HG03520 (cell line): Measurements from ENCODE around the gene LSS.
"Not testable (repeated sequence)": the region's sequence is repeated elsewhere in the genome, so short reads cannot be mapped to it uniquely, and the experiment has no call there.

Source experiments
- ATAC-seq: cut with Tn5 transposase; IDR thresholded peaks from one replicate; pipeline ENCODE4 v1.9.1; 2021; ENCODE audit warnings: mild to moderate bottlenecking, moderate library complexity; ENCODE audit not compliant: unreplicated experiment

The LSS gene

DNA sequence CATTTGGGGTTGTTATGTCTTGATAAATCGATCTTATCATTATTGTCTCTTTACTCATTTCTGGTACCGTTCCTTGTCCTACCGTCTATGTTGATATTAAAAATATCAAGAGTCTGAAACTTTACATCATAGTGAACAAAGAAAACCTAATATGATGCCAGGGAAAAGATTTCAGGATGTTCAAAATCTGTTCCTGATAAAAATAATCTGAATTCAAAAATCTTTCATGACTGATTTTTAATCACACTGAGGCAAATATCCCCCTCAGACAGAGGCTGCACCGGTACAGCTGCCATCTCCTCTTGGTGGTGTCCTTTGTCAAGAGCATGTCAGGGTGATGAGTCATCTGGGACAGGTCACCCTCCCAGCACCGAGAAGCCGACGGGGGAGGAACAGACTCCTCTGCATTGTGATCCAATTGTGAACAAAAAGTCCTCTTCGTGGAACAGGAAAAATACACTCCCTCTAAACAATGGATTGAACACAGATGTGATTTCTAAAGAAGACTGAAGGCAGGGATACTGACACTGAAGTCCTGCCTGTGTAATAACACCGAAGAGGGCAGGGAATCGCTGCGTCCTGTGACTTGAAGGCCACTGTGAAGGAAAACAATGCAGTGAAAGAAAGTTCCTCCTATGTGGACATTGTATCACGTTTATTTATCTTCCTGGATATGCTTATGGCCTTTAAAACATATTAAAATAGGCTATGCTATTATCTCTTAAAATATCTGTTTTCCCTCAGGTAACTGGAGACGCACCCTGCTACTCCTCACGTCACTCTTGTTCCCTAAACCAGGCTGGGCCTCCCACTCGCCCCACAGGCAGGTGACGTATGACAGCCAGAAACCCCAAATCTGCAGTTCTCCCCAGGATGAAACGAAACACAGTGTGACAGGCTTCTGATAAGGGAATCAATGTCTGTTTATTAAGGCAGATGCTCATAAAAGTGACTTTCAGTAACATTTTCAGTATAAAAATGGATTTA is 40.1 kb downstream of the LSS start:
- ATAC-seq: no peak

DNA sequence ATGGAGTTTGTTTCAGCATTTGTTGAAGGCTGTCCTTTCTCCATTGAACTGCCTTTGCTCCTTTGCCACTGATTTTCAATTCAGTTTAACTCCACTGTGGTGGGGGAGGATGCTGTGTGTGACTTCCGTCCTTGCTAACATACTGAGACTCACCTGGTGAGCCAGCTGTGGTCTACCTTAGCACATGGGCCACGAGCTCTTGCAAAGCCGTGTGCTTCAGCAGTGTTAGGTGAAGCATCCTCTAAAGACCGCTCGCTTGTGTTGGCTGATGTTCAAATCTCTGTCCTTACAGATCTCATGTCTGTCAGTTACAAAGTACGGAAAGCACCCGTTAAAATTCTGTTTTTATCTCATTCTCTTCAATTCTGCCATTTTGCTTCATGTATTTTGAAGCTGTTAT is 40.8 kb downstream of the LSS start:
- no peak for ATAC-seq

DNA sequence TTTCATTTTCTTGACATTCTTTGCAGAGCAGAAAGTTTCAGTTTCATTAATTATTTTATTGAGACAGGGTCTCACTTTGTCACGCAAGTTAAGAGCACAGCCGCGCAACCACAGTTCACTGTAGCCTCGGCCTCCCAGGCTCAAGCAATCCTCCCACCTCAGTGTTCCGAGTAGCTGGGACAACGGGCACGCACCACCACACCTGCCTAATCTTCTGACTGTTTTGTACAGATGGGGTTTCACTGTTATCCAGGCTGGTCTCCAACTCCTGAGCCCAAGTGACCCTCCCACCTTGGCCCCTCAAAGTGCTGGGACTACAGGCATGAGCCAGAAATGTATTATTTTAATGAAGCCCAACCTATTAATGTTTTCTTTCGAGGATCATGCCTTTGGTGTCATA is 41.3 kb downstream of the LSS start:
- no peak for ATAC-seq

DNA sequence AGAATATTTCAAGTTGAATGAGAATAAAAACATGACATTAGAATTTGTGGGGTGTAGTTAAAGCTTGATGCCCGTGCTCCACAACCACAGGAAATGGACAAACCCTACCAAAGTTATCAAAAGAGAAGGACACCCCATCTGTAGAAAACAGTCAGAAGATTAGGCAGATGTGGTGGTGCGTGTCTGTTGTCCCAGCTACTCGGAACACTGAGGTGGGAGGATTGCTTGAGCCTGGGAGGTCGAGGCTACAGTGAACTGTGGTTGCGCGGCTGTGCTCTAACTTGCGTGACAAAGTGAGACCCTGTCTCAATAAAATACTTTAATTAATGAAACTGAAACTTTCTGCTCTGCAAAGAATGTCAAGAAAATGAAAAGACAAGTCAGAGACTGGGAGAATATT is 42.9 kb downstream of the LSS start:
- ATAC-seq: no peak

DNA sequence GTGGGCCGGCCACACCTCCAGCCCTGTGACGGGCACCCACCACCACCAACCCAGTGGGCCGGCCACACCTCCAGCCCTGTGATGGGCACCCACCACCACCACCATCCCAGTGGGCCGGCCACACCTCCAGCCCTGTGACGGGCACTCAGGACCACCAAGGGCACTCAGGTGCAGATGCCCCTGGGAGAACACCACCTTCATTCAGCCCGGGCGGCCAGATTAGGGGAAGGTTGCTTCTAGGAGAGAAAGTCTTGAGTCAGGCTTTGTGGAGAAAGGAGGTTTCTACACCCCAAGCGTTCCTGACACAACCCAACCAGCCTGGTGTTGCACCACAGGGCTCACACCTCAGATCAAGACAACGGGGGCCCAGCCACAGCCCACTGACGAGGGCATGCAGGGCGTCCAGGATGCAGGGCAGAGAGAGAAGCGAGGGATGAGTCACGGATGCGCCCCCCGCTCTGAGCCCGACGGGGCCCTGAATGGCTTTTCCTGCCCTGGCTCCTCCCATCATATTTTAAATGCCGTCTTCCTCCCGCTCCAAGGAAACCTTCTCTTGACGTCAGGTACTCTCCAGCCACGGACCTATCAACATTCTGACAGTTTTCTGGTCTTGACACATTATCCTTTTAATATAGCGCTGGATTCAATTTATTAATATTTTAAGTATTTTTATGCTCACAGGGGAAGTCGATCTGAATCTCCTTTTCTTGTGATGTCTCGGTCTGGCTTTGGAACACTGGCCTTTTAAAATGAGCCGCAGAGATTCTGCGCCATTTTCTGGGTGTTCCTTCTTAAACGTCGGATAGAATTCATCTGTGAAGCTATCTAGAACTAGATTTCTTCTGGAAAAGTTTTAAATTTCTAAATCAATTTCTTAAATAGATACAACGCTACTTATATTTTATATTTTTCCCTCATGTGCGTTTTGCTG is 43.7 kb downstream of the LSS start:
- no peak for ATAC-seq

DNA sequence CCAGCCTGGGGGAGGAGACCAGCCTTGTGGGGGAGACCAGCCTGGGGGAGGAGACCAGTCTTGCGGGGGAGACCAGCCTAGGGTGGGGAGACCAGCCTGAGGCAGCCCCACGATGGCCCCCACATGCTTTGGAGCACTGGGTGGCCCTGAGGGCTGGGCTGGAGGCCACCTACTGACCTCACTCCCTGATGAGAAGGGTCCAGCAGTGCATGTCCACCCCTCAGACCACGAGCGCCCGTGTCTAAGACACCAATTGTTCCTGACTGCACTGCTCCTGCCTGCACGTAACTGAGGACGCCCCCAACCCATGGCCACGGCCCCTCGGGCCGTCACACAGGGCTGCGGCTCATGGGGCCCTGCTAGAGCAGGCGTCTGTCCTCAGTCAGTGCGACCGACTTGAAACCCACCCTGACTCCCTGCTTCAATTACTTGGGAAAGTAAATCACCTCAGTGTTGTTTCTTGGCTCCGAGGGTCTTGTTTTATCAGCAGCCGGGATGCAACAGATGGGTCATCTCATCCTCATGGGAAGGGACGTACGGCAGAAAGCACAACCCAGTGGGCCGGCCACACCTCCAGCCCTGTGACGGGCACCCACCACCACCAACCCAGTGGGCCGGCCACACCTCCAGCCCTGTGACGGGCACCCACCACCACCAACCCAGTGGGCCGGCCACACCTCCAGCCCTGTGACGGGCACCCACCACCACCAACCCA is 44.5 kb downstream of the LSS start, which contains the start of gene SPATC1L:
Gene SPATC1L (minus strand): TSS at position 550 of the 715 bp plus-strand sequence. CDS start 1,643 bp downstream, outside the sequence.
- no peak for ATAC-seq

DNA sequence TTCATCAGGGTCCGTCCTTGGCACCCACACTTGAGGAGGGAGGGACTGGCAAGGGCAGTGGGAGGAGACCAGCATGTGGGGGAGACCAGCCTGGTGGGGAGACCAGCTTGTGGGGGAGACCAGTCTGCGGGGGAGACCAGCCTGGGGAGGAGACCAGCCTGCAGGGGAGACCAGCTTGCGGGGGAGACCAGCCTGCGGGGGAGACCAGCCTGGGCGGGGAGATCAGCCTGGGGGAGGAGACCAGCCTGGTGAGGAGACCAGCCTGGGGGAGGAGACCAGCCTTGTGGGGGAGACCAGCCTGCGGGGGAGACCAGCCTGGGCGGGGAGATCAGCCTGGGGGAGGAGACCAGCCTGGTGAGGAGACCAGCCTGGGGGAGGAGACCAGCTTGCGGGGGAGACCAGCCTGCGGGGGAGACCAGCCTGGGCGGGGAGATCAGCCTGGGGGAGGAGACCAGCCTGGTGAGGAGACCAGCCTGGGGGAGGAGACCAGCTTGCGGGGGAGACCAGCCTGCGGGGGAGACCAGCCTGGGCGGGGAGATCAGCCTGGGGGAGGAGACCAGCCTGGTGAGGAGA is 45.2 kb downstream of the LSS start:
- not testable (repeated sequence) for ATAC-seq

DNA sequence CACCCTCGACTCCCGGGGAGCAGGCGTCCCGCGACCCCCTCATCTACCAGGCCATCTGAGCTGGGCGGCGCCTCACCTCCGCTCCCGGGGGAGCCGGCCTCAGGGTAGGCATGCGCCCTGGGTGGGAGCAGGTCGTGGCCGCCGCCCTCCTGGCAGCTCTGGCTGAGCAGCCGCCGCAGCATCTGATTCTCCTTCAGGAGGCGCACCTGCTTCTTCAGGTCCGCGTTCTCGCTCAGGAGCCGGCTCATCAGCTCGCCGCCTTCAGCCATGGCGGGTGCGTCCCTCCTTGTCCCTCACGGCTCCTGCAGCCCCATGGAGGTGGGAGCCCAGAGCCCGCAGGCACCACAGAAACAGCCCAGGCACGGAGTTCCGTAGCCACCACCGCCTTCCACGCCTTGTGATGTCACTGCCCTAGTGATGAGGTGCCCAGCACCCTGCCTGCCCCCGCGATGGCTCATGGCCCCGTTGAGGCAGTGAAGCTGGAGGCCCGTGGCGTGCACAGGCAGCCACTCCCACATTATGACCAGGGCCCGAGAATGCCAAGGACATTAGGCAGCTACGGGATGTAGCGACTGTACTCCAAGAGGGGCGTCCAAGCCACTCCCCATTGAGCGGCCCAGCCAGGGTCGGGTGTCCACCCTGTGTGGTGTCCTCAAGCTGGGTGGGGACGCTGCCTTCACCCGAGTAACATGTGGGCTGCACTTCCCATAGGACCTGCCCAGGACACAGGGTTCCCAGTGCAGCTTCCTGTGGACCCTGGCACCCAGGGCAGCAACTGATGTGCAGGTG is 45.8 kb downstream of the LSS start:
- ATAC-seq: no peak

DNA sequence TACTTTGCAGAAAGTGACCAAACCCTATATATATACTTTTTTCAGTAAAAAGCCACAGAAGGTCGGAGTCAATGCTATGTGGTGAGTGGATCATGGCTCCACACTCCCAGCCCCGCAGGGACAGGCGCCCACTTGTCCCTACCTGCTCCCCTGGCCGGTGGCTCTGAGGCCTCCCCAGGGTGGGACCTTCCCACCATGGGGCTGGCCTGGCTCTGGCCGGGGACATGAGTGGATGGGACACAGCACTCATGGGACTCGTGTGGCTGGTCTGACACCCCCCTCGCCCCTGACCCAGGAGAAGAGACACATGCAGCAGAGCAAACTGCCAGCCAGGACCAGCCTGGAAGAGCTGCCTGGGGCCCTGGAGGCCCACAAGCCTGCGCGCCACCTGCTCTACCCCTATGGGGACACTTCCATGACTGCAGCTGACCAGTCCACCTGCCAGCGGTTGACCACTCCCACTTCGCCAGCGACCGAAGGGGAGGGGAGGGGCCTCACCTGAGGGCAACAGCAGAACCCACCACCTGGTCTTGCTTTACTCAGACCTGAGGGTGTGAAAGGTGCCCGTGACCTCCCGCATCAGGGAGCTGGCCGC is 46.5 kb downstream of the LSS start:
- ATAC-seq: no peak

DNA sequence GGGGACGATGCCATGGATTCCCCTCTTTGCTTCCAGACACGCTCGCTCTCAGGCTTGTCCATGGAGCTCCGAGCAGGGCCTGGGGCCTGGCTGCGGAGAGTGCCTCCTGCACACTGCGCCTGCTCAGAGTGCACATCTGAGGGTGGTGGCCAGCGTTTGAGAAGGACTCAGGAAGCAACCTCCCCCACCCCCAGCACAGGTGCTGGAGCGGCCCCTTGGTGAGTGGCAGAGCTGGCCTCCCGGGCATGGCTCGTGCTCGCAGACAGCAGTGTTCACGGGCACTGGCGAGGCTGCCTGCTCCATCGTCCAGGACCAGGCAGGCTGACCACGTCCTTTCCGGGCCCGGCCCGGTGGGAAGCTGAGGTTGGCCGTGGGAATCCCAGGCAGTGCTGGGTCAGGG is 47.1 kb downstream of the LSS start:
- no peak for ATAC-seq

DNA sequence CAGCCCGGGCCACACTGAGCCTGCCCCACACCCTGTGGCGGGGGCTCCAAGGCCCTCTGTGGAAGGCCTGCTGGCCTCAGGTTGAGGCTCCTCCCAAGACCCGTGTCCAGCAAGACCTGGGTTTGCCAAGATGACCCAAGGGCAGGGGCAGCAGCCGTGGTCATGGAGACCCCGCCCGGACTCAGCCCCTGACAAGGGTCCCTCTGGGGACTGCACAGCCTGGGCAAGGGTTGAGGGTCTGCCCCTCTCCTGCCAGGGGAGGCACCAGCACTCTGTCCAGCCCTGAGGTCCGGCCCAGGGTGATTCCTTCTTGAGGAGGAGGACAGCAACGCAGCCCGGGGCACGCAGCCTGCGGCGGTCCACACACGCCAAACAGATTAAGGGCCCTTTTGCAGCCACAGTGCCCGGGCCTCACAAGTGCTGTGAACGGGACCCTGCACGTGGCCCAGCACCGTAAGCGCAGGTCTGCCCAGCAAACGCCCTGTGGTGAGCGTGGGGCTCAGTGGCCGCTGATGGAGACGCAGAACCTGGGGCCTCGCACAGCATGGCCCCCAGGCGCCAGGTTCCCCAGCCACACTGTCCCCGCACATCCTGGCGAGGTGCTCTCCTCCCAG is 47.7 kb downstream of the LSS start:
- no peak for ATAC-seq

DNA sequence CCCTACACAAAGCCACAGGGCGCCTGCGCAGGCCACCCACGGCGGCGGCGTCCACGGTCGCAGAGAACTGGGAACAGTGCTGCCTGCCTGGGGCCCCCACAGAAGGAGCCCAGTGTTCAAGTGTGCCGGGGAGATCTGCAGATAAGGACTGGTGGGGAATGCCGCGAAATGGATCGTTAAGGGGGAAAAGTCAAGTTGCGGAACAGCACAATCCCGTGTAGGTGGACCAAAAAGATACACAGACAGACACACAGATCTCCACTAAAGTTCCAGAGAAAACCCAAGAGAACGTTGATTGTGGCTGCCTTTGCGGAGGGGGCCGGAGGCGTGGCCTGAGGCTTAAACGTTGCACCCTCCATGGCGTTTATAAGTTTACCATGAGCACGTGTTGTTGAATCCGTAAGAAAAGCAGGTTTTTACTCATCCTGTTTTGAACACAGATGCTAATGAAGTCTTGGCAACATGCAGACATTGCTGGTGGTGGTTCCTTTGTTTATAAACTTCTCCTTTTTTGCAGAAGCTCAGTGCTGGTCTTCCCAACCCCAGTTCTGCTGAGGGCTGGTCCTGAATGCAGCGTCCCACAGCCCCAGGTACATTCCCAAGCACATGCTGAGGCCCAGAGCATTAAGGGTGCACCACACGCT is 48.4 kb downstream of the LSS start:
- no peak for ATAC-seq

DNA sequence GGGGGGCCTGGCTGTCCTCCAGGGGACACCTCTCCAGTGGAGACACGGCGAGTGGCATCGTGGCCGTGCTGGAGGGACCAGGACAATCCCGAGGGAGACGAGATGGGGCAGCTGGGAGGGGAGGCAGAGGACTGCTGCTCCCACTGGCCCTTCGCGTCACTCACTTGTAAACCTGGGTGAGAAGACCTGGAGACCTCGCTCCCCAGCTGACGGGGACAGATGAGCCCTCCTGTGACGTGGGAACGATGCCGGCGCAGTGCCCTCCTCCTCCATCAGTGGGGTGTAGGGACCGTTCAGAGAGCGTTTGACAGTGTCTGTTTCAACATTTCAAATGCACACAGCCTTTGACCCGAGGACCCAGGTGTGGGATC is 48.9 kb downstream of the LSS start:
- no peak for ATAC-seq

DNA sequence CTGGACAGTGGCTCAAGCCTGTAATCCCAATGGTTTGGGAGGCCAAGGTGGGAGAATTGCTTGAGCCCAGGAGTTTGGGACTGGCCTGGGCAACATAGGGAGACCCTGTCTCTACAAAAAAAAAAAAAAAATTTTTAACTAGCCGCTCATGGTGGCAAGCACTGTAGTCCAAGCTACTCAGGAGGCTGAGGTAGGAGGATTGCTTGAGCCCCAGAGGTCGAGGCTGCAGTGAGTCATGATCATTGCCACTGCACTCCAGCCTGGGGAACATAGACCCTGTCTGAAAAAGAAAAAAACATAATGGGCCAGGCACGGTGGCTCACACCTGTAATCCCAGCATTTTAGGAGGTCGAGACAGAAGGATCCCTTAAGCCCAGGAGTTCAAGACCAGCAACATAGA is 49.6 kb downstream of the LSS start:
- ATAC-seq: no peak

DNA sequence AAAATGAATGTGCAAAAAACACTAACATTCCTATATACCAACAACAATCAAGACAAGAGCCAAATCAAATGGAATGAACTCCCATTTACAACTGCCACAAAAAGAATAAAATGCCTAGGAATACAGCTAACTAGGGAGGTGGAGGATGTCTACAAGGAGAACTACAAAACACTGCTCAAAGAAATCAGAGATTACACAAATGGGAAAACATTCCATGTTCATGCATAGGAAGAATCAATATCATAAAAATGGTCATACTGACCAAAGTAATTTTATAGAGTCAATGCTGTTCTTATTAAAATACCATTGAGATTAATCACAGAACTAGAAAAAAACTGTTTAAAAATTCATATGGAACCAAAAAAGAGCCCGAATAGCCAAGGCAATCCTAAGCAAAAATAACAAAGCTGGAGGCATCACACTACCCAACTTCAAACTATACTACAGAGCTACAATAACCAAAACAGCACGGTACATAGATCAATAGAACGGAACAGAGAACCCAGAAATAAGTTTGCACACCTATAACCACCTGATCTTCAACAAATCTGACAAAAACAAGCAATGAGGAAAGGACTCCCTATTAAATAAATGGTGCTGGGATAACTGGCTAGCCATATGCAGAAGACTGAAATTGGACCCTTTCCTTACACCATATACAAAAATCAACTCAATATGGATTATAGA is 52.0 kb downstream of the LSS start:
- ATAC-seq: not testable (repeated sequence)

DNA sequence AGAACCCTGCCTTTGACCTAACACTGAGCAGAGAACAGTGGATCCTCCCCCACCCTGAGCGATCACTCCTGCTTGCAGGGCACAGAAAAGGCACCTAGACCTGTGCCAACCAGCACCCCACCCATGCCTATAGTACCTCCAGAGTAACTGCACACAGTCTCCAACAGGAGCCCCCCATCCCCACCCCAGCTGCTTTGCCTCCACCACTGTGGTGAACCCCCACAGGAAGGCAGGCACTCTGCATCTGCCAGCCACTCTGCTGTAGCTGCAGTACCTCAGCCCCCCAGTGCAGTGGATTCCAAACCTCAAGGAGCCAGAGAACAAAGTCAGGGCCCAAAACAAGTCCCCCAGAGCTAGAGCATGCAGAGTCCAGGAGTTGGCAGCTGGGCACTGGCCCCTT is 55.0 kb downstream of the LSS start:
- no peak for ATAC-seq

DNA sequence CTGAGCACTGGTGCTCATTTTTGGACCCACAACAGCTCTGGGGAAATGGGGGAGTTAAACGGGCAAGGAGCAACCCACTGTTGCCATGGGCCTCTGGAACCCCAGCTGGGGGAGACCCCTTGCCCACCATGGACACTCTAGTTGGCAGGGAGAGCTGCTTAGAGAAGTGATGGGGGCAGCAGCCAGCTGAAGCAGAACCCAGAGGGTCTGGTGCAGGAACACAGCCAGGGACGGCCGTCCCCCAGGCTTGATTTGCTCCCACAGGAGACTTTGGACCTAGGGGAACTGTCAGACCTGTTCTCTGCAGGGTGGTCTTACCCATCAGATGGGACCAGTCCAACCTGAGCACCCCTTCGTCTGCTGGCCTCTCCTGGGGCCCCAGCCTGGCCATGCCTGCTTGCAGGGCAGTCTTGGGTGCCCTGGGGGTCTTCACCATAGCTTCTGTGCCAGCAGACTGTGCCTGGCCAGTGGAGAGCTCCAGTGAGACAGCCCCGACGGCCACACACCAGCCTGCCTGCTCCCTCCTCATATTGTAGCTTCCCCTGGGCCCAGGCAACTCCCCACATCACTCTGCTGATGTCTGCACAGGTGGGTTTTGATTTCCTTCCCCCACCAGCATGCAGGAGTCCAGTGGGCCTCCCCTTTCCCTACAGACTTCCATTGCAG is 55.6 kb downstream of the LSS start:
- ATAC-seq: no peak
